ENCODE data around the gene MCF2L. TPM values are rescaled to one million over a fixed set of nuclear protein-coding genes. Genes with fewer than 3 reads are reported as not detected.

The MCF2L gene
- total RNA-seq, 1 experiment from 2014 or later = 9.5 TPM

- ChIA-PET POLR2A (ENCODE audit: low non-redundant PET) (no interaction called here), CTCF (no interaction called here)
- no TSS peak for BruUV-seq (replicated peaks)
- Histone ChIP-seq H3K4me3 (ENCODE audit: low read depth, low read length, poor library complexity, severe bottlenecking) (no peak overlapping the region), H3K9me3 (ENCODE audit: low read depth, low read length, poor library complexity, severe bottlenecking) (no peaks in the 10 kb centered on the region), H3K27me3 (replicated peaks; ENCODE audit: insufficient read depth, low read depth, low read length, poor library complexity) (peaks cover 27% of the 10 kb centered on the region), H3K36me3 (ENCODE audit: insufficient read depth, low read length, poor library complexity, severe bottlenecking) (no peaks in the 10 kb centered on the region), H3K27ac (ENCODE audit: low read depth, low read length, poor library complexity, severe bottlenecking) (no peak overlapping the region), H3K4me1 (ENCODE audit: insufficient read depth, low read length, poor library complexity, severe bottlenecking) (peaks cover 3% of the 10 kb centered on the region)
- TF ChIP-seq EZH2 (IDR thresholded peaks at IDR 0.05; ENCODE audit: borderline replicate concordance, low read depth, low read length, poor library complexity, severe bottlenecking) (no peak), CTCF (conservative IDR thresholded peaks at IDR 0.05; ENCODE audit: low read depth, low read length) (no peak)
- intact Hi-C loops (cut with micrococcal nuclease; ENCODE audit: unreplicated experiment) = no loop called here
- DNase-seq (ENCODE audit: low spot score) = no peak
Observed at GRCh38 chr13:112924365-112924764, 44.6 kb upstream of the MCF2L start.

- no peak for DNase-seq (ENCODE audit: low spot score)
- CTCF ChIA-PET = no interaction called here
- H3K4me3 ChIP-seq (ENCODE audit: low read depth, low read length, poor library complexity, severe bottlenecking) = no peak overlapping the region
Observed at GRCh38 chr13:112926003-112926402, 43.0 kb upstream of the MCF2L start.

GRCh38 chr13:112926993-112927392 lies 42.0 kb upstream of the MCF2L start:
- no peak overlapping the region for H3K4me3 ChIP-seq (ENCODE audit: low read depth, low read length, poor library complexity, severe bottlenecking)
- intact Hi-C loops (cut with micrococcal nuclease; ENCODE audit: unreplicated experiment) = no loop called here

More at GRCh38 chr13:112926003-112926402, 43.0 kb upstream of the MCF2L start:
- intact Hi-C loops (cut with micrococcal nuclease; ENCODE audit: unreplicated experiment) = no loop called here
- H3K4me1 ChIP-seq (ENCODE audit: insufficient read depth, low read length, poor library complexity, severe bottlenecking) = peaks cover 6% of the 10 kb centered on the region
- BruUV-seq (replicated peaks) = no TSS peak
- peaks cover 38% of the 10 kb centered on the region for H3K27me3 ChIP-seq (replicated peaks; ENCODE audit: insufficient read depth, low read depth, low read length, poor library complexity)
- POLR2A ChIA-PET (ENCODE audit: low non-redundant PET) = no interaction called here
- no peaks in the 10 kb centered on the region for H3K36me3 ChIP-seq (ENCODE audit: insufficient read depth, low read length, poor library complexity, severe bottlenecking)
- TF ChIP-seq CTCF (conservative IDR thresholded peaks at IDR 0.05; ENCODE audit: low read depth, low read length) = no peak
- no peaks in the 10 kb centered on the region for H3K9me3 ChIP-seq (ENCODE audit: low read depth, low read length, poor library complexity, severe bottlenecking)
- H3K27ac ChIP-seq (ENCODE audit: low read depth, low read length, poor library complexity, severe bottlenecking) = no peak overlapping the region

More at GRCh38 chr13:112926993-112927392, 42.0 kb upstream of the MCF2L start:
- Histone ChIP-seq H3K9me3 (ENCODE audit: low read depth, low read length, poor library complexity, severe bottlenecking) (no peaks in the 10 kb centered on the region), H3K36me3 (ENCODE audit: insufficient read depth, low read length, poor library complexity, severe bottlenecking) (no peaks in the 10 kb centered on the region), H3K27ac (ENCODE audit: low read depth, low read length, poor library complexity, severe bottlenecking) (no peak overlapping the region), H3K27me3 (replicated peaks; ENCODE audit: insufficient read depth, low read depth, low read length, poor library complexity) (peaks cover 36% of the 10 kb centered on the region), H3K4me1 (ENCODE audit: insufficient read depth, low read length, poor library complexity, severe bottlenecking) (peaks cover 6% of the 10 kb centered on the region)
- POLR2A ChIA-PET (ENCODE audit: low non-redundant PET) = no interaction called here
- no peak for DNase-seq (ENCODE audit: low spot score)
- TF ChIP-seq CTCF (conservative IDR thresholded peaks at IDR 0.05; ENCODE audit: low read depth, low read length) (no peak), EZH2 (IDR thresholded peaks at IDR 0.05; ENCODE audit: borderline replicate concordance, low read depth, low read length, poor library complexity, severe bottlenecking) (no peak)
- CTCF ChIA-PET = no interaction called here
- no TSS peak for BruUV-seq (replicated peaks)
